Neuronal stem cell (in vitro differentiated cells): Measurements from ENCODE around the gene DOCK9.
A peak's percentile ranks its signal among the peaks of the same experiment; 100 is the strongest.

ENCODE experiments used
- DNase-seq: peaks from one replicate; pipeline ENCODE4 v3.0.0-alpha.2; 2013; ENCODE audit warnings: low spot score
- H2AFZ ChIP-seq: one replicate; pipeline ENCODE4 v1.6.1; 2013; ENCODE audit warnings: mild to moderate bottlenecking, low read length, inconsistent platforms
- H2AK5ac ChIP-seq: 2 replicates; pipeline ENCODE4 v1.6.1; 2013; ENCODE audit warnings: low read depth, mild to moderate bottlenecking, inconsistent platforms, low read length, moderate library complexity, mixed read lengths
- H2BK120ac ChIP-seq: 2 replicates; pipeline ENCODE4 v1.6.1; 2013; ENCODE audit warnings: low read depth, mild to moderate bottlenecking, inconsistent platforms, low read length, moderate library complexity, mixed read lengths
- H2BK12ac ChIP-seq: one replicate; pipeline ENCODE4 v1.6.1; 2013; ENCODE audit warnings: low read length, inconsistent platforms
- H2BK15ac ChIP-seq: 2 replicates; pipeline ENCODE4 v1.6.1; 2013; ENCODE audit warnings: mild to moderate bottlenecking, low read length, inconsistent platforms, mixed read lengths
- H2BK5ac ChIP-seq: one replicate; pipeline ENCODE4 v1.6.1; 2013; ENCODE audit warnings: inconsistent platforms, mild to moderate bottlenecking, low read length, moderate library complexity
- H3K14ac ChIP-seq: one replicate; pipeline ENCODE4 v1.6.1; 2013; ENCODE audit warnings: low read length, inconsistent platforms
- H3K18ac ChIP-seq: 2 replicates; pipeline ENCODE4 v1.6.1; 2013; ENCODE audit warnings: low read length, inconsistent platforms
- H3K23ac ChIP-seq: 2 replicates; pipeline ENCODE4 v1.6.1; 2013; ENCODE audit warnings: low read depth, mild to moderate bottlenecking, mixed read lengths, low read length, inconsistent platforms; ENCODE audit not compliant: poor library complexity
- H3K27ac ChIP-seq: replicated peaks from 3 replicates; pipeline ENCODE4 v1.5.1; 2013; ENCODE audit warnings: low read length, inconsistent platforms
- H3K27me3 ChIP-seq, 3 experiments: 2 replicates each; pipeline ENCODE4 v1.6.1; 2013; ENCODE audit warnings: low read length in 3 of 3, mild to moderate bottlenecking in 2 of 3, inconsistent platforms in 1 of 3, low read depth in 1 of 3, mixed read lengths in 1 of 3, moderate library complexity in 1 of 3; ENCODE audit not compliant: control insufficient read depth in 3 of 3, insufficient read depth in 3 of 3
- H3K36me3 ChIP-seq, 2 donors: replicated peaks in 1 of 2; 2 replicates each; pipeline ENCODE4 v1.6.1; 2013; ENCODE audit warnings: low read length in 2 of 2; ENCODE audit not compliant: control insufficient read depth in 2 of 2, insufficient read depth in 2 of 2
- H3K4ac ChIP-seq: 2 replicates; pipeline ENCODE4 v1.6.1; 2013; ENCODE audit warnings: inconsistent platforms, mild to moderate bottlenecking, low read length, moderate library complexity
- H3K4me1 ChIP-seq, 2 donors: 1 replicate in 1 of 2; 2 replicates in 1 of 2; pipeline ENCODE4 v1.6.1; 2013; ENCODE audit warnings: low read length in 2 of 2, low read depth in 1 of 2; ENCODE audit not compliant: control insufficient read depth in 2 of 2, insufficient read depth in 1 of 2
- H3K4me2 ChIP-seq: one replicate; pipeline ENCODE4 v1.6.1; 2013; ENCODE audit warnings: mild to moderate bottlenecking, low read length, inconsistent platforms; ENCODE audit not compliant: insufficient read depth, poor library complexity, severe bottlenecking
- H3K4me3 ChIP-seq, 2 donors: 2 replicates each; pipeline ENCODE4 v1.5.1; 2013; ENCODE audit warnings: low read length in 2 of 2, mild to moderate bottlenecking in 2 of 2, inconsistent platforms in 1 of 2, moderate library complexity in 1 of 2
- H3K79me1 ChIP-seq: one replicate; pipeline ENCODE4 v1.6.1; 2013; ENCODE audit warnings: low read depth, mild to moderate bottlenecking, inconsistent platforms, low read length, moderate library complexity
- H3K9ac ChIP-seq: one replicate; pipeline ENCODE4 v1.6.1; 2013; ENCODE audit warnings: mild to moderate bottlenecking, low read depth, low read length, inconsistent platforms; ENCODE audit not compliant: poor library complexity
- H3K9me3 ChIP-seq, 2 donors: replicated peaks in 1 of 2; 2 replicates each; pipeline versions ENCODE3 to v1.6.1; 2013; ENCODE audit warnings: low read length in 2 of 2, mild to moderate bottlenecking in 2 of 2, inconsistent platforms in 1 of 2, low read depth in 1 of 2, mixed read lengths in 1 of 2, moderate library complexity in 1 of 2; ENCODE audit not compliant: control insufficient read depth in 2 of 2, insufficient read depth in 1 of 2
- H4K8ac ChIP-seq: one replicate; pipeline ENCODE4 v1.6.1; 2013; ENCODE audit warnings: low read depth, mild to moderate bottlenecking, inconsistent platforms, low read length, moderate library complexity
- H4K91ac ChIP-seq: one replicate; pipeline ENCODE4 v1.6.1; 2013; ENCODE audit warnings: low read length, low read depth, mild to moderate bottlenecking, inconsistent platforms; ENCODE audit not compliant: poor library complexity
- WGBS, 2 donors: extraction: QIAGEN DNeasy Blood & Tissue Kit; methylation state at CpG; one replicate each; pipeline ENCODE4 v1.1.7; 2013; ENCODE audit warnings: missing lambda C conversion rate in 2 of 2, mixed read lengths in 1 of 2; ENCODE audit not compliant: insufficient read length in 2 of 2, insufficient replicate concordance in 1 of 2; ENCODE audit errors: extremely low coverage in 2 of 2; 5-methylcytosine and 5-hydroxymethylcytosine counted together

The DOCK9 gene

DNA sequence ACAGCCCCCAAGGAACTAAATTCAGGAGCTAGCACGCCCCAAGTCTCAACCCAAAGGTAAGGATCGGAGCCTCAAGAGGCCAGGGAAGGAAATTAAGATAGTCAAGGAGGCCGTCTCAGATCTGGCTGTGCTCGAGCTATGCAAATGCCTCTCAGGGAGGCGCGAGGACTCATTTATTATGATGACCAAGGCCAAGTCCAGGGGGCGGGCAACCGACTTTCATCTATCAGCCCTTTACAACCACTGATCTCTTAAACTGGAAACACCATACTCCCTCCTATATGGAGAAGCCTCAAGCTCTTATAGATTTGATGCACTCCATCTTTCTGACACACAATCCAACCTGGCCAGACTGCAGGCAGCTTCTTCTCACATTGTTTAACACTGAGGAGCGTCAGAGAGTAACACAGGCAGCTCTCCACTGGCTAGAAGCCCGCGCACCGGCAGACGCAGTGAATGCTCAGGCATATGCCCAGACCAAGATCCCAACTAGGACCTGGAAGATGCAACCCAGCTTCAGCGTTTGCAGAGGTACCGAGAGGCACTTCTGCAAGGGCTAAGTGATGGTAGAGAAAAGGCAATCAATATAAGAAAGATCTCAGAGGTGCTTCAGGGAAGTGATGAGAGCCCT lies 215.8 kb downstream of the DOCK9 start:
- Histone ChIP-seq H3K23ac (no peak overlapping the region), H2BK12ac (no peak overlapping the region), H2AK5ac (no peak overlapping the region), H3K4me1 (no peaks in the 10 kb centered on the region), H3K9ac (no peak overlapping the region), H3K4me2 (no peak overlapping the region), H3K18ac (no peak overlapping the region), H3K36me3 (no peaks in the 10 kb centered on the region), H3K27me3 (peaks cover 0 to 11% (median 0%) of the 10 kb centered on the region in 3 experiments), H2BK5ac (no peak overlapping the region), H3K4me3 (no peak overlapping the region), H3K27ac (no peak overlapping the region), H2BK15ac (no peak overlapping the region), H3K14ac (no peak overlapping the region), H4K8ac (no peak overlapping the region), H2AFZ (peak overlapping the region; percentile 61), H2BK120ac (no peak overlapping the region), H3K79me1 (no peaks in the 10 kb centered on the region), H3K4ac (no peak overlapping the region), H4K91ac (no peak overlapping the region), H3K9me3 (no peaks in the 10 kb centered on the region)
- no peak for DNase-seq
- no CpG with 5 or more reads among the region's 15 CpGs for WGBS, 2 donors

DNA sequence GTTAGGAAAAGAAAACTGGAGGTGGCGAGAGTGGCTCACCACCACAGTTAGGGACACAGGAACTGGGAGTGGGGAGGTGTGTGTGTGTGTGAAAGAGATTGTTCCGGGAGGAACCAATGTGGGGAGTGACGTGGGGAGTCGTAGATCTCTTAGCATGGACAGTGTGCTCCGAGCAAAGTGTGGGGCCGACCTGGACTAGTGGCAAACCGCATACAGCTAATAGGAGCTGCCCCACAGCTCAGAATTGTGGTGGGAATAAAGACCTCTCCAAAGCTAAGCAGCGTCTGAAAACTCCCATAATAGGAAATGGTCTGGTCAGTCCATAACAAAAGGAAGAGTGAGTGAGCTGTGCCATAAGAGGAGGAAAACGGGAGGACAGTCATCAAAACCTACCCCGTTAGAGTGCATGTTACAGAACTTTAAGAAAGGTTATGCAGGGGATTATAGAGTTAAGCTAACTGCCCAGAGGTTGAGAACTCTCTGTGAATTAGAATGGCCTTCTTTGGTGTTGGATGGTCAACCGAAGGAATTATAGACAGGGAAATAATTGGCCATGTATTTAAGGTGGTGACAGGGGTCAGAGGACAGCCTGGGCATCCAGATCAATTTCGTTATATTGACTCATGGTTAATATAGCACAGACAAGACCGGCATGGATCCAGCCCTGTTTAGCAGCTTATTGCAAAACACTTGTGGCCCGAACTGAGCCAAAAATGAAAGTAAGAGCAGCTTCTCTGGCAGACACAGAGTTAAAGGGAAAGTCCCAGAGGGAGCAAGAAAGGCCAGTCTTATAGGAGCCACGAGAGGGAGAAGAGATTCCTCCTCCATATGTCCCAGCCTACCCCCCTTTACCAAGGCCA lies 216.5 kb downstream of the DOCK9 start:
- no peak overlapping the region for H3K4me2 ChIP-seq
- no peaks in the 10 kb centered on the region for H3K36me3 ChIP-seq
- peaks cover 0 to 8% (median 0%) of the 10 kb centered on the region in 3 experiments for H3K27me3 ChIP-seq
- no peaks in the 10 kb centered on the region for H3K4me1 ChIP-seq
- H3K9ac ChIP-seq, result no peak overlapping the region
- H2AK5ac ChIP-seq, result no peak overlapping the region
- no peak overlapping the region for H3K18ac ChIP-seq
- no peak for DNase-seq
- WGBS, 2 donors, result no CpG with 5 or more reads among the region's 15 CpGs
- no peak overlapping the region for H3K4me3 ChIP-seq
- no peak overlapping the region for H3K4ac ChIP-seq
- no peaks in the 10 kb centered on the region for H3K9me3 ChIP-seq
- H2AFZ ChIP-seq, result peak overlapping the region; percentile 61
- no peak overlapping the region for H3K14ac ChIP-seq
- no peak overlapping the region for H3K23ac ChIP-seq
- H2BK120ac ChIP-seq, result no peak overlapping the region
- no peak overlapping the region for H4K8ac ChIP-seq
- H4K91ac ChIP-seq, result no peak overlapping the region
- no peak overlapping the region for H3K27ac ChIP-seq
- H2BK15ac ChIP-seq, result no peak overlapping the region
- H2BK5ac ChIP-seq, result no peak overlapping the region
- H3K79me1 ChIP-seq, result no peaks in the 10 kb centered on the region
- H2BK12ac ChIP-seq, result no peak overlapping the region

- WGBS, 2 donors, result no CpG with 5 or more reads among the region's 9 CpGs
- no peak overlapping the region for H2BK15ac ChIP-seq
Measured at GRCh38 chr13:98755729-98756128, 222.1 kb downstream of the DOCK9 start.

DNA sequence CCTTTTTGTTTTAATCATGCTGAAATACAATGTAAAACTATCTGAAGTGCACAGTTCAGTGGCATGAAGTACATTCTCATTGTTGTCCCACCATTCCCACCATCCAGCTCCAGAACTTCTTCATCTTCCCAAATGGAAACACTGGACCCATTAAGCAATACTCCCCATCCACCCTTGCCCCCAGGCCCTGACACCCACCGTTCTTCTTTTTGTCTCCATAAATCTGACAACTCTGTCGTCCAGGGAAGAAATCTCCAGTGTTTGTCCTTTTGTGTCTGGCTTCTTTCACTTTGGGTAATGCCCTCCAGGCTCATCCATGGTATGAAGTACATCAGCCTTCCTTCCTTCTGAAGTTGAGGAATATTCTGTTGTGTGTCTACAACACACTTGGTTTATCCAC lies 222.7 kb downstream of the DOCK9 start:
- no peak overlapping the region for H3K4me2 ChIP-seq
- no peak overlapping the region for H2BK120ac ChIP-seq
- no peak overlapping the region for H4K91ac ChIP-seq
- H3K23ac ChIP-seq, result no peak overlapping the region
- WGBS, 2 donors, result no CpG with 5 or more reads among the region's 2 CpGs
- peaks cover 9 to 37% (median 21%) of the 10 kb centered on the region in 3 experiments for H3K27me3 ChIP-seq
- no peak overlapping the region for H3K14ac ChIP-seq
- peaks cover 0 to 3% of the 10 kb centered on the region in 2 donors for H3K36me3 ChIP-seq
- H3K4ac ChIP-seq, result no peak overlapping the region
- no peak overlapping the region for H2AK5ac ChIP-seq
- no peak overlapping the region for H2BK5ac ChIP-seq
- H3K4me3 ChIP-seq, result no peak overlapping the region
- no peak for DNase-seq
- peaks cover 3 to 6% of the 10 kb centered on the region in 2 donors for H3K9me3 ChIP-seq
- H3K18ac ChIP-seq, result no peak overlapping the region
- H3K9ac ChIP-seq, result no peak overlapping the region
- H4K8ac ChIP-seq, result no peak overlapping the region
- H3K4me1 ChIP-seq, result peaks cover 3 to 8% of the 10 kb centered on the region in 2 donors
- no peak overlapping the region for H2AFZ ChIP-seq
- no peak overlapping the region for H2BK12ac ChIP-seq
- no peak overlapping the region for H2BK15ac ChIP-seq
- no peak overlapping the region for H3K27ac ChIP-seq
- H3K79me1 ChIP-seq, result no peaks in the 10 kb centered on the region

More at GRCh38 chr13:98755729-98756128, 222.1 kb downstream of the DOCK9 start:
- no peak for DNase-seq
- Histone ChIP-seq H3K14ac (no peak overlapping the region), H3K9ac (no peak overlapping the region), H2AFZ (no peak overlapping the region), H3K4ac (no peak overlapping the region), H2BK120ac (no peak overlapping the region), H3K23ac (no peak overlapping the region), H3K9me3 (peaks cover 3 to 6% of the 10 kb centered on the region in 2 donors), H3K18ac (no peak overlapping the region), H4K8ac (no peak overlapping the region), H3K36me3 (peaks cover 0 to 3% of the 10 kb centered on the region in 2 donors), H3K4me1 (peaks cover 3 to 8% of the 10 kb centered on the region in 2 donors), H4K91ac (no peak overlapping the region), H3K79me1 (no peaks in the 10 kb centered on the region), H3K4me3 (no peak overlapping the region), H3K27ac (no peak overlapping the region), H2BK12ac (no peak overlapping the region), H2AK5ac (no peak overlapping the region), H2BK5ac (no peak overlapping the region), H3K27me3 (peaks cover 9 to 32% (median 21%) of the 10 kb centered on the region in 3 experiments), H3K4me2 (no peak overlapping the region)
